ENCODE measurements around the gene MASP1.

Gene MASP1

GRCh38 chr3:187236962-187237361, 54.6 kb downstream of the MASP1 start:
- Histone ChIP-seq H3K9ac (no peak overlapping the region), H3K36me3 (ENCODE audit: control insufficient read depth, insufficient read depth, low read length) (no peaks in the 10 kb centered on the region)
- TF ChIP-seq CTCF (IDR thresholded peaks at IDR 0.05), result no peak

GRCh38 chr3:187230011-187230410, 61.5 kb downstream of the MASP1 start:
- H3K9ac ChIP-seq, result no peak overlapping the region
- no peak overlapping the region for H3K4me3 ChIP-seq (ENCODE audit: low read depth, low read length)
- H3K79me2 ChIP-seq, result no peaks in the 10 kb centered on the region
- H3K36me3 ChIP-seq (ENCODE audit: control insufficient read depth, insufficient read depth, low read length), result no peaks in the 10 kb centered on the region
- TF ChIP-seq CTCF (IDR thresholded peaks at IDR 0.05), result no peak
- no peak overlapping the region for H3K27ac ChIP-seq
- no peak overlapping the region for H2AFZ ChIP-seq
- no peak overlapping the region for H3K4me2 ChIP-seq (ENCODE audit: low read length)
- no peaks in the 10 kb centered on the region for H3K4me1 ChIP-seq
- H3K9me3 ChIP-seq (ENCODE audit: control insufficient read depth, low read length), result no peaks in the 10 kb centered on the region
- no peaks in the 10 kb centered on the region for H3K27me3 ChIP-seq (ENCODE audit: control insufficient read depth, insufficient read depth, low read length)

More at GRCh38 chr3:187236962-187237361, 54.6 kb downstream of the MASP1 start:
- Histone ChIP-seq H3K4me2 (ENCODE audit: low read length) (no peak overlapping the region), H3K4me1 (no peaks in the 10 kb centered on the region), H3K4me3 (ENCODE audit: low read depth, low read length) (no peak overlapping the region), H3K27ac (no peak overlapping the region), H3K9me3 (ENCODE audit: control insufficient read depth, low read length) (no peaks in the 10 kb centered on the region), H2AFZ (no peak overlapping the region), H3K79me2 (no peaks in the 10 kb centered on the region), H3K27me3 (ENCODE audit: control insufficient read depth, insufficient read depth, low read length) (no peaks in the 10 kb centered on the region)

- no peak overlapping the region for H3K27ac ChIP-seq
- H3K36me3 ChIP-seq (ENCODE audit: control insufficient read depth, insufficient read depth, low read length), result no peaks in the 10 kb centered on the region
- H3K9me3 ChIP-seq (ENCODE audit: control insufficient read depth, low read length), result no peaks in the 10 kb centered on the region
- TF ChIP-seq CTCF (IDR thresholded peaks at IDR 0.05), result no peak
- no peak overlapping the region for H2AFZ ChIP-seq
- H3K27me3 ChIP-seq (ENCODE audit: control insufficient read depth, insufficient read depth, low read length), result no peaks in the 10 kb centered on the region
- H3K4me1 ChIP-seq, result no peaks in the 10 kb centered on the region
- no peak overlapping the region for H3K4me3 ChIP-seq (ENCODE audit: low read depth, low read length)
- no peak overlapping the region for H3K4me2 ChIP-seq (ENCODE audit: low read length)
- no peak overlapping the region for H3K9ac ChIP-seq
- no peaks in the 10 kb centered on the region for H3K79me2 ChIP-seq
Measured at GRCh38 chr3:187228740-187229139, 62.8 kb downstream of the MASP1 start.

GRCh38 chr3:187227658-187228258, 63.8 kb downstream of the MASP1 start:
- H3K27ac ChIP-seq, result no peak overlapping the region
- H3K79me2 ChIP-seq, result no peaks in the 10 kb centered on the region
- no peak for TF ChIP-seq CTCF (IDR thresholded peaks at IDR 0.05)
- H3K4me3 ChIP-seq (ENCODE audit: low read depth, low read length), result no peak overlapping the region
- H2AFZ ChIP-seq, result no peak overlapping the region
- H3K36me3 ChIP-seq (ENCODE audit: control insufficient read depth, insufficient read depth, low read length), result no peaks in the 10 kb centered on the region
- H3K27me3 ChIP-seq (ENCODE audit: control insufficient read depth, insufficient read depth, low read length), result no peaks in the 10 kb centered on the region
- no peaks in the 10 kb centered on the region for H3K4me1 ChIP-seq
- H3K9me3 ChIP-seq (ENCODE audit: control insufficient read depth, low read length), result no peaks in the 10 kb centered on the region
- H3K9ac ChIP-seq, result no peak overlapping the region
- H3K4me2 ChIP-seq (ENCODE audit: low read length), result no peak overlapping the region

GRCh38 chr3:187223799-187224198, 67.7 kb downstream of the MASP1 start:
- Histone ChIP-seq H3K4me1 (no peaks in the 10 kb centered on the region), H3K79me2 (no peaks in the 10 kb centered on the region), H3K36me3 (ENCODE audit: control insufficient read depth, insufficient read depth, low read length) (no peaks in the 10 kb centered on the region), H2AFZ (no peak overlapping the region), H3K4me3 (ENCODE audit: low read depth, low read length) (no peak overlapping the region), H3K9ac (no peak overlapping the region), H3K9me3 (ENCODE audit: control insufficient read depth, low read length) (no peaks in the 10 kb centered on the region), H3K27me3 (ENCODE audit: control insufficient read depth, insufficient read depth, low read length) (no peaks in the 10 kb centered on the region), H3K4me2 (ENCODE audit: low read length) (no peak overlapping the region), H3K27ac (no peak overlapping the region)
- TF ChIP-seq CTCF (IDR thresholded peaks at IDR 0.05), result no peak
